Activated CD8-positive, alpha-beta memory T cell treated with anti-CD3 and anti-CD28 coated beads, Interleukin-2, amount 10 ng/mL, durations not matched to agents 7 days and 5 days (primary cell): ENCODE measurements around the gene AP5Z1. TPM values are rescaled to one million over a fixed set of nuclear protein-coding genes. Genes with fewer than 3 reads are reported as not detected.
A peak's percentile ranks its signal among the peaks of the same experiment; 100 is the strongest.

ENCODE experiments used
- ATAC-seq: fragments of 150-1000 bp; cut with Tn5 transposase; one replicate; pipeline ENCODE4 v1.10.0; 2021; ENCODE audit warnings: moderate library complexity
- CTCF ChIA-PET: fragments of 350-600 bp; sonication (Branson Sonifier 250); formaldehyde crosslinking; loops from one replicate; lab custom pipeline; 2021; ENCODE audit warnings: antibody characterized with exemption; lab: Charles Lee
- DNase-seq: peaks from one replicate; pipeline ENCODE4 v3.0.0-alpha.2; 2020
- H3K27ac Mint-ChIP-seq: one replicate; pipeline ENCODE4 v1.8.0; 2021; ENCODE audit warnings: mild to moderate bottlenecking, mixed read lengths
- H3K27me3 Mint-ChIP-seq: one replicate; pipeline ENCODE4 v1.8.0; 2021; ENCODE audit warnings: mixed read lengths
- H3K36me3 Mint-ChIP-seq: one replicate; pipeline ENCODE4 v1.8.0; 2021; ENCODE audit warnings: mild to moderate bottlenecking, mixed read lengths
- H3K4me1 Mint-ChIP-seq: one replicate; pipeline ENCODE4 v1.8.0; 2021; ENCODE audit warnings: mixed read lengths
- H3K4me3 Mint-ChIP-seq: one replicate; pipeline ENCODE4 v1.8.0; 2021; ENCODE audit warnings: mild to moderate bottlenecking, moderate library complexity, mixed read lengths
- H3K9me3 Mint-ChIP-seq: one replicate; pipeline ENCODE4 v1.8.0; 2022; ENCODE audit warnings: low read depth, mixed read lengths
- total RNA-seq, 2 experiments: library from RNA; stranded (reverse); gene quantifications; one replicate each; pipeline ENCODE4 v1.2.3, GENCODE V29; 2021

AP5Z1 gene
- total RNA-seq, 2 experiments from 2014 or later: 51.2 to 57.5 TPM

- peaks cover 7% of the 10 kb centered on the region for H3K4me1 Mint-ChIP-seq
- CTCF ChIA-PET: interaction anchor here (3.2 kb wide), 1 partner anchor 10 kb away, joined by 16 read pairs; no protein-coding TSS in a partner anchor
- H3K4me3 Mint-ChIP-seq: no peak overlapping the region
- DNase-seq: no peak
- no peaks in the 10 kb centered on the region for H3K9me3 Mint-ChIP-seq
- peaks cover 32% of the 10 kb centered on the region for H3K27me3 Mint-ChIP-seq
- ATAC-seq: no peak
- H3K36me3 Mint-ChIP-seq: no peaks in the 10 kb centered on the region
- H3K27ac Mint-ChIP-seq: no peak overlapping the region
These were observed 33.1 kb downstream of the AP5Z1 start for GRCh38 chr7:4808565-4808964.

- Mint-ChIP-seq H3K27me3 (peaks cover 37% of the 10 kb centered on the region), H3K9me3 (no peaks in the 10 kb centered on the region), H3K27ac (no peak overlapping the region), H3K4me1 (peaks cover 7% of the 10 kb centered on the region), H3K4me3 (peak overlapping the region; percentile 26), H3K36me3 (no peaks in the 10 kb centered on the region)
- CTCF ChIA-PET: interaction anchor here (3.2 kb wide), 1 partner anchor 11 kb away, joined by 16 read pairs; no protein-coding TSS in a partner anchor
- ATAC-seq (peak; percentile 30), DNase-seq (no peak)
These were observed 33.7 kb downstream of the AP5Z1 start for GRCh38 chr7:4809091-4809591.

- CTCF ChIA-PET: interaction anchor here (3.2 kb wide), 1 partner anchor 12 kb away, joined by 16 read pairs; no protein-coding TSS in a partner anchor
- peaks cover 38% of the 10 kb centered on the region for H3K27me3 Mint-ChIP-seq
- no peak overlapping the region for H3K27ac Mint-ChIP-seq
- ATAC-seq (no peak), DNase-seq (no peak)
- H3K4me1 Mint-ChIP-seq: peaks cover 7% of the 10 kb centered on the region
- H3K9me3 Mint-ChIP-seq: no peaks in the 10 kb centered on the region
- H3K36me3 Mint-ChIP-seq: no peaks in the 10 kb centered on the region
- no peak overlapping the region for H3K4me3 Mint-ChIP-seq
These were observed 34.2 kb downstream of the AP5Z1 start for GRCh38 chr7:4809666-4810065.

- H3K9me3 Mint-ChIP-seq: no peaks in the 10 kb centered on the region
- no peak overlapping the region for H3K27ac Mint-ChIP-seq
- ATAC-seq: no peak
- DNase-seq: no peak
- H3K4me3 Mint-ChIP-seq: no peak overlapping the region
- no peaks in the 10 kb centered on the region for H3K36me3 Mint-ChIP-seq
- CTCF ChIA-PET: no interaction called here
- H3K4me1 Mint-ChIP-seq: peaks cover 4% of the 10 kb centered on the region
- peaks cover 18% of the 10 kb centered on the region for H3K27me3 Mint-ChIP-seq
These were observed 39.0 kb downstream of the AP5Z1 start for GRCh38 chr7:4814433-4814832.

GRCh38 chr7:4815121-4815520 is 39.7 kb downstream of the AP5Z1 start:
- Mint-ChIP-seq H3K27me3 (peaks cover 16% of the 10 kb centered on the region), H3K4me1 (peaks cover 2% of the 10 kb centered on the region), H3K4me3 (no peak overlapping the region), H3K36me3 (no peaks in the 10 kb centered on the region), H3K9me3 (no peaks in the 10 kb centered on the region), H3K27ac (no peak overlapping the region)
- ATAC-seq (no peak), DNase-seq (no peak)
- CTCF ChIA-PET: interaction anchor here (1.3 kb wide), 1 partner anchor 15 kb away, joined by 3 read pairs; no protein-coding TSS in a partner anchor

- no peaks in the 10 kb centered on the region for H3K4me1 Mint-ChIP-seq
- no peaks in the 10 kb centered on the region for H3K36me3 Mint-ChIP-seq
- H3K27me3 Mint-ChIP-seq: peaks cover 13% of the 10 kb centered on the region
- CTCF ChIA-PET: interaction anchor here (1.3 kb wide), 1 partner anchor 14 kb away, joined by 3 read pairs; no protein-coding TSS in a partner anchor
- H3K9me3 Mint-ChIP-seq: no peaks in the 10 kb centered on the region
- ATAC-seq (no peak), DNase-seq (no peak)
- H3K4me3 Mint-ChIP-seq: no peak overlapping the region
- H3K27ac Mint-ChIP-seq: no peak overlapping the region
These were observed 40.4 kb downstream of the AP5Z1 start for GRCh38 chr7:4815609-4816418.

GRCh38 chr7:4816419-4817080 is 41.1 kb downstream of the AP5Z1 start:
- Mint-ChIP-seq H3K4me3 (no peak overlapping the region), H3K27ac (no peak overlapping the region), H3K9me3 (no peaks in the 10 kb centered on the region), H3K27me3 (peaks cover 13% of the 10 kb centered on the region), H3K4me1 (no peaks in the 10 kb centered on the region), H3K36me3 (no peaks in the 10 kb centered on the region)
- DNase-seq (no peak), ATAC-seq (no peak)
- CTCF ChIA-PET: interaction anchor here (1.3 kb wide), 1 partner anchor 14 kb away, joined by 3 read pairs; no protein-coding TSS in a partner anchor

- H3K27ac Mint-ChIP-seq: no peak overlapping the region
- no peak for ATAC-seq
- no peaks in the 10 kb centered on the region for H3K4me1 Mint-ChIP-seq
- no peaks in the 10 kb centered on the region for H3K36me3 Mint-ChIP-seq
- H3K9me3 Mint-ChIP-seq: no peaks in the 10 kb centered on the region
- H3K4me3 Mint-ChIP-seq: no peak overlapping the region
- peaks cover 13% of the 10 kb centered on the region for H3K27me3 Mint-ChIP-seq
- DNase-seq: no peak
- CTCF ChIA-PET: no interaction called here
These were observed 41.9 kb downstream of the AP5Z1 start for GRCh38 chr7:4817178-4817901.

- CTCF ChIA-PET: interaction anchor here (0.8 kb wide), 1 partner anchor 20 kb away, joined by 4 read pairs; no protein-coding TSS in a partner anchor
- H3K27me3 Mint-ChIP-seq: peaks cover 10% of the 10 kb centered on the region
- no peak overlapping the region for H3K27ac Mint-ChIP-seq
- ATAC-seq (no peak), DNase-seq (no peak)
- no peaks in the 10 kb centered on the region for H3K36me3 Mint-ChIP-seq
- H3K9me3 Mint-ChIP-seq: no peaks in the 10 kb centered on the region
- no peaks in the 10 kb centered on the region for H3K4me1 Mint-ChIP-seq
- H3K4me3 Mint-ChIP-seq: no peak overlapping the region
These were observed 42.8 kb downstream of the AP5Z1 start for GRCh38 chr7:4818000-4818794.

- Mint-ChIP-seq H3K9me3 (no peaks in the 10 kb centered on the region), H3K4me1 (no peaks in the 10 kb centered on the region), H3K27ac (no peak overlapping the region), H3K27me3 (no peaks in the 10 kb centered on the region), H3K36me3 (no peaks in the 10 kb centered on the region), H3K4me3 (no peak overlapping the region)
- CTCF ChIA-PET: no interaction called here
- DNase-seq (no peak), ATAC-seq (no peak)
These were observed 44.4 kb downstream of the AP5Z1 start for GRCh38 chr7:4819560-4820404.

GRCh38 chr7:4820405-4820966 is 45.1 kb downstream of the AP5Z1 start:
- CTCF ChIA-PET: no interaction called here
- no peaks in the 10 kb centered on the region for H3K4me1 Mint-ChIP-seq
- no peak for DNase-seq
- no peaks in the 10 kb centered on the region for H3K27me3 Mint-ChIP-seq
- no peak overlapping the region for H3K27ac Mint-ChIP-seq
- no peak for ATAC-seq
- no peaks in the 10 kb centered on the region for H3K36me3 Mint-ChIP-seq
- no peaks in the 10 kb centered on the region for H3K9me3 Mint-ChIP-seq
- no peak overlapping the region for H3K4me3 Mint-ChIP-seq
